B cell (primary cell): ENCODE data around the gene HLA-DMB. TPM values are rescaled to one million over a fixed set of nuclear protein-coding genes. Genes with fewer than 3 reads are reported as not detected.

Experiments
- ATAC-seq: fragments of 200-7000 bp; cut with Tn5 transposase; one replicate; pipeline ENCODE4 v1.10.0; 2021; ENCODE audit warnings: low read depth, mild to moderate bottlenecking, moderate number of reproducible peaks, moderate library complexity
- CTCF ChIA-PET: fragments of 350-600 bp; sonication (Branson Sonifier 250); formaldehyde crosslinking; loops from one replicate; lab custom pipeline; 2021; ENCODE audit warnings: antibody characterized with exemption, inconsistent platforms; lab: Charles Lee
- POLR2A ChIA-PET: fragments of 350-600 bp; sonication (Branson Sonifier 250); formaldehyde crosslinking; loops from one replicate; lab custom pipeline; 2021; ENCODE audit warnings: antibody characterized with exemption; lab: Charles Lee
- DNase-seq: peaks from one replicate; pipeline ENCODE4 v3.0.0; 2013
- H2AFZ ChIP-seq: 2 replicates; pipeline ENCODE4 v1.6.1; 2012; ENCODE audit warnings: mild to moderate bottlenecking, low read depth, low read length; ENCODE audit not compliant: insufficient read depth, poor library complexity, severe bottlenecking
- H3K27ac ChIP-seq, 2 donors: 1 replicate in 1 of 2; 2 replicates in 1 of 2; pipeline ENCODE4 v1.5.1; 2012 to 2013; ENCODE audit warnings: low read length in 2 of 2, mild to moderate bottlenecking in 2 of 2, moderate library complexity in 1 of 2
- H3K27me3 ChIP-seq, 4 experiments: fragments of 200-600 bp in 1 of 4; sonication (generic) in 1 of 4; replicated peaks in 1 of 4; 1 replicate in 2 of 4; 2 replicates in 2 of 4; pipeline versions ENCODE4 v1.6.1 to v1.7.0; 2013 to 2016; ENCODE audit warnings: low read length in 3 of 4, mild to moderate bottlenecking in 2 of 4, mixed read lengths in 1 of 4, moderate library complexity in 1 of 4; ENCODE audit not compliant: insufficient read depth in 4 of 4, control insufficient read depth in 3 of 4; ENCODE audit errors: control extremely low read depth in 1 of 4
- H3K36me3 ChIP-seq, 2 experiments: replicated peaks in 1 of 2; 1 replicate in 1 of 2; 2 replicates in 1 of 2; pipeline versions ENCODE4 v1.6.1 to v1.7.1; 2013; ENCODE audit warnings: low read length in 1 of 2; ENCODE audit not compliant: insufficient read depth in 2 of 2, control insufficient read depth in 1 of 2; ENCODE audit errors: control extremely low read depth in 1 of 2, extremely low read depth in 1 of 2
- H3K4me1 ChIP-seq, 2 donors: fragments of 200-600 bp in 1 of 2; sonication (generic) in 1 of 2; 1 replicate in 1 of 2; 2 replicates in 1 of 2; pipeline versions ENCODE4 v1.5.1 to v1.6.1; 2013 to 2017; ENCODE audit warnings: low read length in 2 of 2; ENCODE audit not compliant: control insufficient read depth in 2 of 2, insufficient read depth in 2 of 2
- H3K4me2 ChIP-seq: replicated peaks from 2 replicates; pipeline ENCODE3; 2012; ENCODE audit warnings: mild to moderate bottlenecking, low read depth, low read length; ENCODE audit not compliant: poor library complexity, severe bottlenecking
- H3K4me3 ChIP-seq, 5 experiments: fragments of 200-600 bp in 1 of 5; sonication (generic) in 1 of 5; 1 replicate in 3 of 5; 2 replicates in 2 of 5; pipeline versions ENCODE4 v1.5.1 to v1.7.0; 2011 to 2016; ENCODE audit warnings: low read length in 4 of 5, mild to moderate bottlenecking in 4 of 5, low read depth in 2 of 5, control low read depth in 1 of 5, moderate library complexity in 1 of 5; ENCODE audit not compliant: insufficient read depth in 1 of 5; ENCODE audit errors: control extremely low read depth in 1 of 5, extremely low read depth in 1 of 5
- H3K79me2 ChIP-seq: fragments of 200-600 bp; sonication (generic); one replicate; pipeline ENCODE4 v1.6.0; 2016; ENCODE audit warnings: low read length; ENCODE audit not compliant: control insufficient read depth, insufficient read depth
- H3K9ac ChIP-seq: fragments of 200-600 bp; sonication (generic); 2 replicates; pipeline ENCODE4 v1.6.1; 2017; ENCODE audit warnings: mild to moderate bottlenecking, low read length, moderate library complexity
- H3K9me3 ChIP-seq, 3 donors: one replicate each; pipeline versions ENCODE4 v1.6.1 to v1.7.1; 2013; ENCODE audit warnings: low read length in 2 of 3; ENCODE audit not compliant: control insufficient read depth in 2 of 3, insufficient read depth in 1 of 3; ENCODE audit errors: control extremely low read depth in 1 of 3
- H4K20me1 ChIP-seq: 2 replicates; pipeline ENCODE4 v1.6.0; 2012; ENCODE audit warnings: mild to moderate bottlenecking, low read length; ENCODE audit not compliant: insufficient read depth, control insufficient read depth, poor library complexity, severe bottlenecking
- H3K27ac Mint-ChIP-seq: one replicate; pipeline ENCODE4 v1.8.0; 2021; ENCODE audit warnings: mixed read lengths
- H3K27me3 Mint-ChIP-seq: one replicate; pipeline ENCODE4 v1.8.0; 2021; ENCODE audit warnings: mixed read lengths
- H3K4me1 Mint-ChIP-seq: one replicate; pipeline ENCODE4 v1.8.0; 2021; ENCODE audit warnings: mixed read lengths
- H3K4me3 Mint-ChIP-seq: one replicate; pipeline ENCODE4 v1.8.0; 2021; ENCODE audit warnings: mixed read lengths
- H3K9me3 Mint-ChIP-seq: one replicate; pipeline ENCODE4 v1.8.0; 2022; ENCODE audit warnings: mixed read lengths; ENCODE audit not compliant: insufficient read depth
- EZH2 ChIP-seq: IDR thresholded peaks from 2 replicates; pipeline ENCODE4 v1.6.1; 2012; ENCODE audit warnings: borderline replicate concordance, low read depth, mild to moderate bottlenecking, moderate library complexity, low read length; ENCODE audit not compliant: insufficient read depth, poor library complexity, severe bottlenecking
- WGBS: methylation state at CpG from one replicate; pipeline ENCODE4 v1.1.5; 2013; ENCODE audit warnings: missing lambda C conversion rate; ENCODE audit not compliant: insufficient coverage; 5-methylcytosine and 5-hydroxymethylcytosine counted together
- intact Hi-C: fragments of 100-400 bp; cut with micrococcal nuclease; formaldehyde crosslinking; loops from one replicate; pipeline ENCODE4 v1.10.0; 2022
- polyA plus RNA-seq: library from polyadenylated mRNA; depleted of rRNA; stranded (reverse); fragments of >200 nt; gene quantifications from 2 replicates; pipeline ENCODE4 v1.2.3, GENCODE V29; 2012
- total RNA-seq, 2 donors: library from RNA; stranded (reverse); fragments of 120-200 nt in 1 of 2; gene quantifications; 1 replicate in 1 of 2; 2 replicates in 1 of 2; pipeline versions ENCODE4 v1.2.3 to v1.2.4, GENCODE V29; 2013 to 2022
- TF ChIP-seq, protein P1 (sequence below): fragments of 200-600 bp; IDR thresholded peaks from one replicate; pipeline ENCODE4 v1.8.0; 2022; ENCODE audit warnings: antibody characterized with exemption, mild to moderate bottlenecking

HLA-DMB gene
- total and polyA plus RNA-seq, 2 donors (not counting 1 experiment from before 2014, with no cell fraction given) = 593 to 656 TPM

DNA sequence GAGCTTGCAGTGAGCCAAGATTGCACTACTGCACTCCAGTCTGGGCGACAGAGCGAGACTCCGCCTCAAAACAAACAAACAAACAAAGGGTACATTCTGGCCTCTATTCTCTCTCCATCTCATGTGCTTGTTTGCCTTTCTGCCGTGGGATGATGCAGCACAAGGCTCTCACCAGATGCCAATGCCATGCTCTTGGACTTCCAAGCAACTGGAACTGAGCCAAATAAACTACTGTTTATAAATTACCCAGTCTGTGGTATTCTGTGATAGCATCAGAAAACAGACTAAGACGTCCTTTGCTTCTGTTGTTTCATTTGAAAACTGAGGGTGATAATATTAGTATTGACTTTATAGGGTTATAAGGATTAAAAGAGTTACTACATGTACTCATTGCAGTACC, 23.9 kb upstream of the HLA-DMB start:
- POLR2A ChIA-PET = interaction anchor here (0.6 to 1.5 kb wide), 2 partner anchors 9 to 12 kb away, joined by 4 to 10 read pairs; partner anchors contain the start of gene HLA-DMA
- Mint-ChIP-seq H3K4me1 (peaks cover 50% of the 10 kb centered on the region), H3K9me3 (no peaks in the 10 kb centered on the region), H3K27ac (peak overlapping the region; percentile 68), H3K4me3 (no peak overlapping the region), H3K27me3 (no peaks in the 10 kb centered on the region)
- H3K79me2 ChIP-seq = peaks cover 60% of the 10 kb centered on the region
- no peak overlapping the region for H3K4me2 ChIP-seq
- H4K20me1 ChIP-seq = no peaks in the 10 kb centered on the region
- H3K4me1 ChIP-seq = peaks cover 26 to 28% of the 10 kb centered on the region in 2 donors
- no peak overlapping the region for H2AFZ ChIP-seq
- H3K4me3 ChIP-seq = no peak overlapping the region
- CTCF ChIA-PET = interaction anchor here (1.5 to 28.4 kb wide), 5 partner anchors 11 to 155 kb away, joined by 3 to 822 read pairs (median 24); partner anchors contain the start of gene HLA-DMA
- H3K27me3 ChIP-seq = no peaks in the 10 kb centered on the region
- H3K9ac ChIP-seq = no peak overlapping the region
- H3K9me3 ChIP-seq = no peaks in the 10 kb centered on the region
- ATAC-seq (no peak), DNase-seq (no peak)
- 100% methylated on average over 1 of the region's 5 CpGs for WGBS
- intact Hi-C loops = no loop called here
- H3K27ac ChIP-seq = no peak overlapping the region
- TF ChIP-seq EZH2 = no peak
- TF ChIP-seq, protein P1, sequence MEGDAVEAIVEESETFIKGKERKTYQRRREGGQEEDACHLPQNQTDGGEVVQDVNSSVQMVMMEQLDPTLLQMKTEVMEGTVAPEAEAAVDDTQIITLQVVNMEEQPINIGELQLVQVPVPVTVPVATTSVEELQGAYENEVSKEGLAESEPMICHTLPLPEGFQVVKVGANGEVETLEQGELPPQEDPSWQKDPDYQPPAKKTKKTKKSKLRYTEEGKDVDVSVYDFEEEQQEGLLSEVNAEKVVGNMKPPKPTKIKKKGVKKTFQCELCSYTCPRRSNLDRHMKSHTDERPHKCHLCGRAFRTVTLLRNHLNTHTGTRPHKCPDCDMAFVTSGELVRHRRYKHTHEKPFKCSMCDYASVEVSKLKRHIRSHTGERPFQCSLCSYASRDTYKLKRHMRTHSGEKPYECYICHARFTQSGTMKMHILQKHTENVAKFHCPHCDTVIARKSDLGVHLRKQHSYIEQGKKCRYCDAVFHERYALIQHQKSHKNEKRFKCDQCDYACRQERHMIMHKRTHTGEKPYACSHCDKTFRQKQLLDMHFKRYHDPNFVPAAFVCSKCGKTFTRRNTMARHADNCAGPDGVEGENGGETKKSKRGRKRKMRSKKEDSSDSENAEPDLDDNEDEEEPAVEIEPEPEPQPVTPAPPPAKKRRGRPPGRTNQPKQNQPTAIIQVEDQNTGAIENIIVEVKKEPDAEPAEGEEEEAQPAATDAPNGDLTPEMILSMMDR = no peak
- no peaks in the 10 kb centered on the region for H3K36me3 ChIP-seq

DNA sequence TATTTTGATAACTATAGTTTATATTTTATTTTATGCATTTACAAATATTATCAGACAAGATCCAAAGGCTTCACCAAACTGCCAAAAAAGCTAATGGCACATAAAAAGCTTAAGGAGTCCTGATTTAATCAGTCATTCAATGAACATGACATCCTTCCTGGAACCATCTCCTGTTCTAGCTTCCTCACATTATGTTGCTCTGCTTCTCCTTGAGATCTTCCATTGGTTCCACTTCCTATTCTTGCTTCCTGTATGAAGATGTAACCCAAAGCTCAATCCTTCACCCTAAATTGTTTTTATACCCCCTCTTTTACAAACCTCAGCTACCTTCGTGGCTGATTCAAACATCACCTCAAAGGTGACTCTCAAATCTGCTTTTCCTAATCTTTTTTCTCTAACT, 23.0 kb upstream of the HLA-DMB start:
- CTCF ChIA-PET = interaction anchor here (1.0 to 28.4 kb wide), 9 partner anchors 10 to 156 kb away, joined by 3 to 822 read pairs (median 6); partner anchors contain the start of genes HLA-DMA, HLA-DMB and TAP2
- no peaks in the 10 kb centered on the region for H3K27me3 Mint-ChIP-seq
- WGBS = 67% methylated on average over 1 of the region's 1 CpG

More for the DNA sequence above, 23.0 kb upstream of the HLA-DMB start:
- TF ChIP-seq EZH2 = no peak
- TF ChIP-seq, protein P1 = no peak
- H3K9me3 ChIP-seq = no peaks in the 10 kb centered on the region
- H3K9ac ChIP-seq = no peak overlapping the region
- H3K27ac ChIP-seq = peak overlapping the region in 1 of 2 donors; percentile 24
- H4K20me1 ChIP-seq = no peaks in the 10 kb centered on the region
- H3K4me2 ChIP-seq = no peak overlapping the region
- intact Hi-C loops = no loop called here
- Mint-ChIP-seq H3K4me3 (no peak overlapping the region), H3K9me3 (no peaks in the 10 kb centered on the region), H3K27ac (peak overlapping the region; percentile 34), H3K4me1 (peaks cover 50% of the 10 kb centered on the region)
- peaks cover 25 to 26% of the 10 kb centered on the region in 2 donors for H3K4me1 ChIP-seq
- H3K79me2 ChIP-seq = peaks cover 56% of the 10 kb centered on the region
- DNase-seq = no peak
- no peak overlapping the region for H3K4me3 ChIP-seq
- no peaks in the 10 kb centered on the region for H3K27me3 ChIP-seq
- no peaks in the 10 kb centered on the region for H3K36me3 ChIP-seq
- no peak overlapping the region for H2AFZ ChIP-seq
- ATAC-seq = no peak
- POLR2A ChIA-PET = interaction anchor here (1.0 to 1.5 kb wide), 3 partner anchors 8 to 14 kb away, joined by 3 to 4 read pairs (median 4); partner anchors contain the start of gene HLA-DMA
